Glomerular endothelial cell (primary cell): ENCODE results near the gene ZFYVE21. TPM values are rescaled to one million over a fixed set of nuclear protein-coding genes. Genes with fewer than 3 reads are reported as not detected.

Source experiments
- DNase-seq: peaks from one replicate; pipeline ENCODE4 v3.0.0-alpha.2; 2011; ENCODE audit warnings: low read depth, low spot score; ENCODE audit errors: extremely low read depth
- total RNA-seq: library from RNA; depleted of rRNA; stranded (reverse); fragments of >200 nt; gene quantifications from 2 replicates; pipeline ENCODE4 v1.2.3, GENCODE V29; 2015

ZFYVE21 gene
- total RNA-seq, 1 donor from 2014 or later = 121 TPM

GRCh38 chr14:103721334-103722120, 5.9 kb downstream of the ZFYVE21 start:
- DNase-seq = no peak

- DNase-seq = no peak
Measured at GRCh38 chr14:103723748-103724081, 8.1 kb downstream of the ZFYVE21 start.

- no peak for DNase-seq
Measured at GRCh38 chr14:103724116-103724515, 8.5 kb downstream of the ZFYVE21 start.

GRCh38 chr14:103725001-103725682, 9.5 kb downstream of the ZFYVE21 start:
- no peak for DNase-seq

GRCh38 chr14:103725739-103726395, 10.3 kb downstream of the ZFYVE21 start:
- DNase-seq = no peak

- DNase-seq = no peak
Measured at GRCh38 chr14:103726474-103726873, 10.9 kb downstream of the ZFYVE21 start.

GRCh38 chr14:103727313-103727980, 11.8 kb downstream of the ZFYVE21 start:
- DNase-seq = no peak

- DNase-seq = no peak
Measured at GRCh38 chr14:103728141-103728540, 12.5 kb downstream of the ZFYVE21 start.

DNA sequence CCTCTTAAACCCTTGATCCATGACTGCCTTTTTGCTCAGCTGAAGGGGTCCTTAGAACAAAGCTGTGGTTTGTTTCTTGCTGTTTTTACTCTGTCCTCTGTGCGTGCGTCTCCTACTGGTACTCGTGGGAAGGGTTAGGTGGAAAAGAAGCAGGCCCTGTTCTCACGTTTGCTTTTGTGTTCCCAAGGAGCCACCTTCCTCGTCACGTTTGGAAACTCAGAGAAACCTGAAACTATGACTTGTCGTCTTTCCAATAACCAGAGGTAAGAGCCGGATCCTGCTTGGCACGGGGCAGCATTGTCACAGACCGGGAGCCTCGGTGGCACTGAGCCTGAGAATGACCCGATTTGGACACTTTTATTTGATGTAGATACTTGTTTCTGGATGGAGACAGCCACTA, 13.1 kb downstream of the ZFYVE21 start:
- no peak for DNase-seq

DNA sequence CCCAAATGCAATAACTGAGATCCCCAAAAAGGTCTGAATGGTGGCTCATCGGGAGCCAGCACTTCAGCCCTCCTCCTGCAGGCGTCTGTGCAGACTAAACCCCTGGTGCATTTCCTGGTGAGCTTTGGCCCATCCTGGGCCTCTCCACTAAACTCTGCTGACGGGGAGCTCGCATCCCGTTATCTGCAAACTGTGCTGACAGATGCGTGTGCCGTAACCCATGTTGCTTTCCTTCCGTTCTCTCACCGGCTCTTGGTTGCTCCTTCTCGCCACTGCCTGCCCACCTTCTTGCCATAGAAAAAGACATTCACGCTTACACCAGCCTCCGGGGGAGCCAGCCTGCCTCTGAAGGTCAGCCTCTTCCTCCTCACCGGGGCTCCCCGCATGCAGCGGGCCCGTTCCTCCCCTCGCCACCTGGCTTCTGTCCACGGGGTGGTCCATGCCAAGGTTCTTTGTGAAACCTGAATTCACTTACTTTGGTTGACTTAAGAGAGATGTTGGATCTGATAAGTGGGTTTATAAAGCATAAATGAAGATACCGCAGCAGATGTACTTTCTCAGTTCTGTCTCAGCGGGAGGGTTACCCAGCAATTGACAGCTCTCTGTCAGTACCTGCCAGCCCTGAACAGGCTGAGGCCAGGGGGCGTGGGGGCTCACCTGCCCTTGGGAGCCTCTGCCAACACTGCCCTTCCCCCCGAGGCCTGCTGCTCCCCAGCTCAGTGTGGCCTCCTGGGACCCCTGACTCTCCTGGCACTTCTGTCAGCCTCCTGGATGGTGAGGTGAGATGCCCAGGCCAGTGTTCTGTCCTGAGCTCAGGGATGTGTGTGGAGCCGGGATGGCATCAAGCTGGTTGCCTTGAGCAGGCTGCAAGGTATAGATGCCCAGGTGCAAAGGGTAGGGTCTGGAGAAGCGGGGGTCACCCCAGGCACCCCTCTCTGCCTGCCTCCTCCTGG, 14.2 kb downstream of the ZFYVE21 start:
- no peak for DNase-seq

DNA sequence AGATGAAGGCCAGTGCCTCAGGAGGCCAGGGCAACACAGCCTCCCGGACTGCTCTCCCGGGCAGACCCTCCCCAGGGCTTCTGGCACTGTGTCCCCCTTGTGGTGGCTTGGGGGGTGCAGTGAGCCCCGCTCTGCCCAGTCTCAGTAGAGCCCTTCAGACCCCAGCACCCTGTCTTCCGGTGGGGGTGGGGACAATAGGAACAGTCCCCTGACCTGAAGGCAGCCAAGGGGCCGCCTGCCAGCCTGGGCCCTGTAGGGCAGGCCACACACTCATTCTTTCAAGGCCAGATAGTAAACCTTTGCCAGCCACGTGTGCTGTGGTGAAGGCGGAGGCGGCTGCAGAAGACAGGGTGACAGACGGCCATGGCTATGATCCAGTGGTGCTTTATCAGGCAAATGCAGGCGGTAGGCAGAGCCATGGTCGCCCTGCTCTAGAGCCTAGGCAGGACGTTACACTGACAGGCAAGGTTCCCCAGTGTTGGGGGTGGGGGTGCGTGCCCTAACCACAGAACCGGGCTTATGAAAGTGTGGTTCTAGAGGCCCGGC, 15.0 kb downstream of the ZFYVE21 start:
- no peak for DNase-seq

DNA sequence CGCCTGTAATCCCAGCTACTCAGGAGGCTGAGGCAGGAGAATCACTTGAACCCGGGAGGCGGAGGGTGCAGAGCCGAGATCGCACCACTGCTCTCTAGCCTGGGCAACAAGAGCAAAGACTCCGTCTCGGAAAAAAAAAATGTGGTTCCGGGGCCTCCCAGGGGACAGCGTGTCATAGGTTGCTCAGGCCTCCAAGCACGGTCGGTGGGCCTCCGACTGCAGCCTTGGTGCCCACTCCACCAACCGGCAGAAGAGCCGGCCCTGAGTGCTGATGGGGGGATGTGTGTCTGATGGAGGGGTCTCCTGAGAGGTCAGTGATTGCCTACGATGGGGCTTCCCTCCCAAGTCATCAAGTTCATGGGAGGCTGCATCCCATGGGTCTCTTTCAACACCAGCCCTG, 15.9 kb downstream of the ZFYVE21 start:
- no peak for DNase-seq

DNA sequence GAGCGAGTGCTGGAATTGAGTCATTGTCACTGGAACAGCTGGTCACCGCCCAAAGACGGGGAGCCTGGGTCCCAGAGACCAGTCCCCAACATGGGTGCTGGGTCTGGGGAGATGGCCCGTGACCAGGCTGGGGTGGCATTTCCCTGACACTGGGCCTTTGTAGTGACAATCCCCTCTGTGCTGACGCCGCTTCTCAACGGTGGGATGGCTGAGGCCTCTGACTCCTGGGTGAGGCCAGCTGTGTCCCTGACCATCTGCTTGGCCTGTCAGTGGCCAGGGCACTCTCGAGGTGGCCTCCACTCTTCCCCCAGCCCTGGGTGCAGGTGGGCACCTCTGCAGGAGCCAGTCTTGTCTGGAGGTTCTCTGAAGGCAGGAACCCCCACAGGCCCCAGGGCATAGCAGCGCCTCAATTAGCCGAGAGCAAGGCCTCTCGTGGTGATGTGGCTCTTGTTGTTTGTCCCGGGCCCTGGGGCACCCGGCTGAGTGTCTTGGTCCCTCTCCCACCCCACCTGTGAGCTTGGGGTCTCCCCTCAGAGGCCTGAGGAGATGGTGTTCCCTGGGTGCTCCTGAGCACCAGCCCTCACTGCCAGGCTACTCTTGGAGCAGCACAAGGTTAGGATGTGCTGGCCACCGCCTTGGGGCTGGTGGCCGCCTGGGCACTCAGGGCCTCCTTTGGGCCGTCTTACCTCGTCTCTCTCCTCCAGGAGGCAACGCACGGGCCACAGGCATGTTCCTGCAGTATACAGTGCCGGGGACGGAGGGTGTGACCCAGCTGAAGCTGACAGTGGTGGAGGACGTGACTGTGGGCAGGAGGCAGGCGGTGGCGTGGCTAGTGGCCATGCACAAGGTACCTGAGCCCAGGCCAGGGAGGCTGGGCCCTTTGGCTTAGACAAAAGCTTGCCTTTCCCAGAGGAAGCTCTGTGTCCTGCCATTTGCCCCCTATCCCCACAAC, 16.6 kb downstream of the ZFYVE21 start:
- no peak for DNase-seq

GRCh38 chr14:103732868-103733620, 17.4 kb downstream of the ZFYVE21 start:
- DNase-seq = no peak

- no peak for DNase-seq
Measured at GRCh38 chr14:103733651-103734050, 18.0 kb downstream of the ZFYVE21 start.

DNA sequence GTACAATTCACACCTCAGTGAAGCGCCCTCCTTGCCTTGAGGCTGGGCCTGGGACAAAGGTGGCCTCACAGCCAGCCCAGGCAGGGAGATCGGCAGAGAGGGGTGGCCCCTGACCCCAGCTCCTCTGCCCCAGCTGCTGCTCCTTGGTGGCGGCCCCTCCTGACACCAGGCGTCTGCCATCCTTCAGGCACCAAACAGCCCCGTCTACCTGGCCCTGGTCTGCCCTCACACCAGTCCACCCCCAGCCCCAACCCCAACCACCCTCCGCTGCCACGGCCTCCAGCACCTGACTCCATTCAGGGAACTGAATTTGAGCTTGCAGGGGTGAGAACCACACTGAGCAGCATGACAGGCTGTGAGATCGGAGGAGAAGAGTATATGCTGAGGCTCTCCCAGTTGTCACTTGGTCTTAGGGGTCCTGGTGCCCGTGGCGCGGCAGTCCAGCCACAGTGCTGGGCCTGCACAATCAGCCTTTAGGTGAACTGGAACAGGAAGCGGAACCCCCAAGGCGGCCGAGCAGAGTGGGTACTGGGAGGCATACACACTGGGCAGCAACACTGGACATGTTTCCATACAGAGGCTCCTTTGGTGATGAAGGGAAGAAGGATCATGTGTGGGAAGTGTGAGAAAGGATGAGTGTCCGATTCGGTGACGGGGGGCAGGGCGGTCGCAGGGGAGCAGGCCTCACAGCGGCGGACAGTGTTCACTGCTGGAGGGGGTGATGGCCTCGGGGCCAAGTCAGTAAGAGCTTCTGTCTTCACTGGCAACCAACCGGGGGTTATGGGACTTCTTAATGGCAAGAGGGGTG, 18.7 kb downstream of the ZFYVE21 start:
- no peak for DNase-seq

- no peak for DNase-seq
Measured at GRCh38 chr14:103735022-103735421, 19.4 kb downstream of the ZFYVE21 start.
